ENCODE measurements around the gene SMAD9.

GRCh38 chr13:36814465-36814864 lies 105.6 kb downstream of the SMAD9 start:
- TF ChIP-seq, protein P1, sequence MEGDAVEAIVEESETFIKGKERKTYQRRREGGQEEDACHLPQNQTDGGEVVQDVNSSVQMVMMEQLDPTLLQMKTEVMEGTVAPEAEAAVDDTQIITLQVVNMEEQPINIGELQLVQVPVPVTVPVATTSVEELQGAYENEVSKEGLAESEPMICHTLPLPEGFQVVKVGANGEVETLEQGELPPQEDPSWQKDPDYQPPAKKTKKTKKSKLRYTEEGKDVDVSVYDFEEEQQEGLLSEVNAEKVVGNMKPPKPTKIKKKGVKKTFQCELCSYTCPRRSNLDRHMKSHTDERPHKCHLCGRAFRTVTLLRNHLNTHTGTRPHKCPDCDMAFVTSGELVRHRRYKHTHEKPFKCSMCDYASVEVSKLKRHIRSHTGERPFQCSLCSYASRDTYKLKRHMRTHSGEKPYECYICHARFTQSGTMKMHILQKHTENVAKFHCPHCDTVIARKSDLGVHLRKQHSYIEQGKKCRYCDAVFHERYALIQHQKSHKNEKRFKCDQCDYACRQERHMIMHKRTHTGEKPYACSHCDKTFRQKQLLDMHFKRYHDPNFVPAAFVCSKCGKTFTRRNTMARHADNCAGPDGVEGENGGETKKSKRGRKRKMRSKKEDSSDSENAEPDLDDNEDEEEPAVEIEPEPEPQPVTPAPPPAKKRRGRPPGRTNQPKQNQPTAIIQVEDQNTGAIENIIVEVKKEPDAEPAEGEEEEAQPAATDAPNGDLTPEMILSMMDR (IDR thresholded peaks at IDR 0.05; ENCODE audit: low read length): no peak
- no peak for TF ChIP-seq EZH2 (optimal IDR thresholded peaks at IDR 0.05; ENCODE audit: low read depth, low read length)
- TF ChIP-seq EZH2phosphoT487 (IDR thresholded peaks at IDR 0.05; ENCODE audit: low read length): no peak
